Measurements from ENCODE around the gene ADAM11. TPM values are rescaled to one million over a fixed set of nuclear protein-coding genes. Genes with fewer than 3 reads are reported as not detected.

ADAM11 gene
- polyA plus RNA-seq, 1 donor (not counting 4 experiments of a cell fraction or from before 2014, with no cell fraction given): 0.03 TPM

DNA sequence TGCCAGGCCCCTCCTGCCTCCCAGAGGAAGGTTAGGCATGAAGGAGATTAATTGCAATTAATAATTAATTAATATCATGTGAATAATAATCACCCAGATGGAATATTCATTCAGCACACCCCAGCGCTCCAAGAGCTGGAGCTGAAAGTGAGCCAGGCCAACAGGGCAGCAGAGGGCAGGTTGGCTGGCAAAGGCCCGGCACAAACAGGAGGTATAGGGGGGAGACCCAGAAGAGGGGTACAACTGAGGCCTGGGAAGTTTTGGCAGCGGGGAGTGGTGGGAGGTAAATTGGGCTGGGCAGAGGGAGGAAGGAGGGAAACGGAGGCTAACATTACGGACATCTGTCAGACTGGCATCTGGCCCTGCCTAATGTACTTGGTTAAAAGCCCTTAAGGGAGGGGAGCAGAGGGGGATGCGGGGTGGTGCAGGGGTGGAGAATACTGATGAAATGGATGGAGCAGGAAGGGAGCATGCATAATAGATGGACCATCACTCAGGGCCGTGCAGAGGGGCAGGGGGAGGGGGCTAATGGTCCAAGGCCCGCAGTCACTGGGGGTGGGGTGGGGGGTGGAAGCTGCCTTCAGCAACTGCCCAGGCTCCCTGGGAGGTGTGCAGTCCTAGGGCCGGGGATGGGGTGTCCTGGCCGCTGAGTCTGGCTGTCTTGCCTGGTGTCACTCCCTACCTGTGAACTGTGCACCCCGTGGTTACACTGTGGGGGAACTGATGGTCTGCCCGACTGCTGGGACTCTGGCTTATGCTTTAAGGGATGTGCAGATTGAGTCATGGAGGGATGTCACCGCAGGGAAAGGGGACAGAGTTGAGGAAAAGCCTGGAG lies 1.9 kb downstream of the ADAM11 start:
- FAIRE-seq: no peak

DNA sequence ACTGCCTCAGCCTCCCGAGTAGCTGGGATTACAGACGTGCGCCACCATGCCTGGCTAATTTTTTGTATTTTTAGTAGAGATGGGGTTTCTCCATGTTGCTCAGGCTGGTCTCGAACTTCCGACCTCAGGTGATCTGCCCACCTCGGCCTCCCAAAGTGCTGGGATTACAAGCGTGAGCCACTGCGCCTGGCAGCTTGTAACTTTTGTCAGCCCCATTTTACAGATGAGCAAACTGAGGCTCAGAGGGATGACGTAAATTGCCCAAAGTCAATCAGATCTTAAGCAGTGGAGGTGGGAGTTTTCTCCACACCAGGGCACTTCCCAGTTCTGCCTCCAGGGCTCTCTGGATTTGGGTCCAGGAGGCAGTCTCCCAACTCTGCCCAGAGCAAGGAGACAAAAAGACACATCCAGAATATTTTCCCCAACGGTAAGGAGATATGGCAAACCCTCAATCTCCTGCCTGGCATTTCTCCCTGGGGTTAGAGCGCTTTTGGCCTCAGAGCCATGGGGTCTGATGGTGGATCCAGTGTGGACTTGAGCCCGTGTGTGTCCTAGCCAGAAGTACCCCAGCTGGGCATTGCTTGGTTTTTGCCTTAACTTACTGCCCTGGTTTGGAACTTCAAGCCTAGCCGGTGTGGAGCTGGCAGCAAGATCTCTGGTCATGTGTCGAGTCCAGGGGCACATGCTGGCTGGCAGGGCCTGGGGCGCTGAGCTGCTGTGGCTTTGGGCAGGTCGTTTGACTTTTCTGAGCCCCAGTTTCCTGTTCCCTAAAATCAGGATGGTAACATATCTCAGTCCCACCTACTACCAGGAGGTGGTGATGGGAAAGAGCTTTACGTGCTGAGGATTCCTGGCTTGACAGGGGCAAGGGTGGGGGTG lies 3.4 kb downstream of the ADAM11 start:
- H3K9me1 ChIP-seq (ENCODE audit: control insufficient read depth, extremely low read depth, insufficient read depth, low read length): no peaks in the 10 kb centered on the region
- no peak overlapping the region for H2AFZ ChIP-seq (ENCODE audit: control insufficient read depth, low read length)
- H3K27ac ChIP-seq (ENCODE audit: control insufficient read depth, insufficient read depth, low read length): no peak overlapping the region
- no peak overlapping the region for H3K9ac ChIP-seq (ENCODE audit: control insufficient read depth, extremely low read depth, insufficient read depth, low read length)
- TF ChIP-seq, protein P1, sequence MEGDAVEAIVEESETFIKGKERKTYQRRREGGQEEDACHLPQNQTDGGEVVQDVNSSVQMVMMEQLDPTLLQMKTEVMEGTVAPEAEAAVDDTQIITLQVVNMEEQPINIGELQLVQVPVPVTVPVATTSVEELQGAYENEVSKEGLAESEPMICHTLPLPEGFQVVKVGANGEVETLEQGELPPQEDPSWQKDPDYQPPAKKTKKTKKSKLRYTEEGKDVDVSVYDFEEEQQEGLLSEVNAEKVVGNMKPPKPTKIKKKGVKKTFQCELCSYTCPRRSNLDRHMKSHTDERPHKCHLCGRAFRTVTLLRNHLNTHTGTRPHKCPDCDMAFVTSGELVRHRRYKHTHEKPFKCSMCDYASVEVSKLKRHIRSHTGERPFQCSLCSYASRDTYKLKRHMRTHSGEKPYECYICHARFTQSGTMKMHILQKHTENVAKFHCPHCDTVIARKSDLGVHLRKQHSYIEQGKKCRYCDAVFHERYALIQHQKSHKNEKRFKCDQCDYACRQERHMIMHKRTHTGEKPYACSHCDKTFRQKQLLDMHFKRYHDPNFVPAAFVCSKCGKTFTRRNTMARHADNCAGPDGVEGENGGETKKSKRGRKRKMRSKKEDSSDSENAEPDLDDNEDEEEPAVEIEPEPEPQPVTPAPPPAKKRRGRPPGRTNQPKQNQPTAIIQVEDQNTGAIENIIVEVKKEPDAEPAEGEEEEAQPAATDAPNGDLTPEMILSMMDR (optimal IDR thresholded peaks at IDR 0.05 in 1 of 3, IDR thresholded peaks at IDR 0.05 in 1 of 3, conservative IDR thresholded peaks at IDR 0.05 in 1 of 3; ENCODE audit: extremely low read depth in 1 of 3, insufficient read depth in 2 of 3, low read length in 3 of 3): no peak
- no peak for TF ChIP-seq EZH2 (IDR thresholded peaks at IDR 0.05; ENCODE audit: low read length)
- peaks cover 43% of the 10 kb centered on the region for H3K27me3 ChIP-seq (ENCODE audit: control insufficient read depth, extremely low read depth, insufficient read depth, low read length)
- H3K9me3 ChIP-seq (ENCODE audit: control insufficient read depth, low read depth, low read length): no peaks in the 10 kb centered on the region
- H3K4me1 ChIP-seq (ENCODE audit: control insufficient read depth, extremely low read depth, insufficient read depth, low read length): no peaks in the 10 kb centered on the region
- dilution Hi-C loops (cut with MboI; ENCODE audit: extremely low pct_ligation_motif_present, low sequenced_read_pairs): no loop called here
- H3K79me2 ChIP-seq (ENCODE audit: control insufficient read depth, insufficient read depth, low read length): no peaks in the 10 kb centered on the region
- H3K4me3 ChIP-seq (ENCODE audit: control insufficient read depth in 2 of 3, extremely low read depth in 1 of 3, insufficient read depth in 2 of 3, low read depth in 1 of 3, low read length in 3 of 3): no peak overlapping the region
- no peak for DNase-seq (ENCODE audit: low read depth, low spot score)
- H4K20me1 ChIP-seq (ENCODE audit: control insufficient read depth, extremely low read depth, insufficient read depth, low read length): no peaks in the 10 kb centered on the region
- no peak for FAIRE-seq
- no peaks in the 10 kb centered on the region for H3K36me3 ChIP-seq (ENCODE audit: control insufficient read depth in 2 of 2, extremely low read depth in 1 of 2, insufficient read depth in 2 of 2, low read length in 2 of 2)
- no peak overlapping the region for H3K4me2 ChIP-seq (ENCODE audit: control insufficient read depth, extremely low read depth, insufficient read depth, low read depth, low read length)

More for the DNA sequence above, 1.9 kb downstream of the ADAM11 start:
- H3K9me3 ChIP-seq (ENCODE audit: control insufficient read depth, low read depth, low read length): no peaks in the 10 kb centered on the region
- no peak for DNase-seq (ENCODE audit: low read depth, low spot score)
- H3K9me1 ChIP-seq (ENCODE audit: control insufficient read depth, extremely low read depth, insufficient read depth, low read length): no peaks in the 10 kb centered on the region
- dilution Hi-C loops (cut with MboI; ENCODE audit: extremely low pct_ligation_motif_present, low sequenced_read_pairs): no loop called here
- no peak overlapping the region for H3K4me2 ChIP-seq (ENCODE audit: control insufficient read depth, extremely low read depth, insufficient read depth, low read depth, low read length)
- TF ChIP-seq EZH2 (IDR thresholded peaks at IDR 0.05; ENCODE audit: low read length): no peak
- TF ChIP-seq, protein P1 (optimal IDR thresholded peaks at IDR 0.05 in 1 of 3, IDR thresholded peaks at IDR 0.05 in 1 of 3, conservative IDR thresholded peaks at IDR 0.05 in 1 of 3; ENCODE audit: extremely low read depth in 1 of 3, insufficient read depth in 2 of 3, low read length in 3 of 3): no peak
- no peak overlapping the region for H3K27ac ChIP-seq (ENCODE audit: control insufficient read depth, insufficient read depth, low read length)
- no peak overlapping the region for H3K4me3 ChIP-seq (ENCODE audit: control insufficient read depth in 2 of 3, extremely low read depth in 1 of 3, insufficient read depth in 2 of 3, low read depth in 1 of 3, low read length in 3 of 3)
- no peaks in the 10 kb centered on the region for H3K4me1 ChIP-seq (ENCODE audit: control insufficient read depth, extremely low read depth, insufficient read depth, low read length)
- H3K79me2 ChIP-seq (ENCODE audit: control insufficient read depth, insufficient read depth, low read length): no peaks in the 10 kb centered on the region
- no peaks in the 10 kb centered on the region for H4K20me1 ChIP-seq (ENCODE audit: control insufficient read depth, extremely low read depth, insufficient read depth, low read length)
- H3K9ac ChIP-seq (ENCODE audit: control insufficient read depth, extremely low read depth, insufficient read depth, low read length): no peak overlapping the region
- H2AFZ ChIP-seq (ENCODE audit: control insufficient read depth, low read length): no peak overlapping the region
- no peaks in the 10 kb centered on the region for H3K36me3 ChIP-seq (ENCODE audit: control insufficient read depth in 2 of 2, extremely low read depth in 1 of 2, insufficient read depth in 2 of 2, low read length in 2 of 2)
- H3K27me3 ChIP-seq (ENCODE audit: control insufficient read depth, extremely low read depth, insufficient read depth, low read length): peaks cover 40% of the 10 kb centered on the region
